ENCODE measurements around the gene OLIG3.

- TF ChIP-seq CTCF (conservative IDR thresholded peaks at IDR 0.05; ENCODE audit: low read depth, low read length) (no peak), EZH2 (IDR thresholded peaks at IDR 0.05; ENCODE audit: low read length, unreplicated experiment) (no peak), EZH2phosphoT487 (IDR thresholded peaks at IDR 0.05; ENCODE audit: borderline replicate concordance, low read length) (no peak)
Observed at GRCh38 chr6:137490006-137490905, 3.9 kb downstream of the OLIG3 start.
